Activated naive CD4-positive, alpha-beta T cell treated with anti-CD3 and anti-CD28 coated beads, Interleukin-2, amount 10 ng/mL, durations not matched to agents 7 days and 5 days (primary cell): ENCODE results near the gene LRRC36.
"Not testable (repeated sequence)": the region's sequence is repeated elsewhere in the genome, so short reads cannot be mapped to it uniquely, and the experiment has no call there.

Experiments used
- CTCF ChIA-PET: fragments of 350-600 bp; sonication (Branson Sonifier 250); formaldehyde crosslinking; loops from one replicate; lab custom pipeline; 2021; ENCODE audit warnings: antibody characterized with exemption; lab: Charles Lee
- DNase-seq: peaks from one replicate; pipeline ENCODE4 v3.0.0-alpha.2; 2020
- H3K27ac Mint-ChIP-seq: one replicate; pipeline ENCODE4 v1.8.0; 2021; ENCODE audit warnings: mild to moderate bottlenecking, moderate library complexity, mixed read lengths
- H3K27me3 Mint-ChIP-seq: one replicate; pipeline ENCODE4 v1.8.0; 2021; ENCODE audit warnings: mild to moderate bottlenecking, mixed read lengths
- H3K36me3 Mint-ChIP-seq: one replicate; pipeline ENCODE4 v1.8.0; 2021; ENCODE audit warnings: mixed read lengths
- H3K4me1 Mint-ChIP-seq: one replicate; pipeline ENCODE4 v1.8.0; 2021; ENCODE audit warnings: mixed read lengths
- H3K4me3 Mint-ChIP-seq: one replicate; pipeline ENCODE4 v1.8.0; 2021; ENCODE audit warnings: mild to moderate bottlenecking, moderate library complexity, mixed read lengths
- H3K9me3 Mint-ChIP-seq: one replicate; pipeline ENCODE4 v1.8.0; 2021; ENCODE audit warnings: mixed read lengths

Gene LRRC36

GRCh38 chr16:67345401-67345800 is 18.8 kb downstream of the LRRC36 start:
- Mint-ChIP-seq H3K4me1 (no peaks in the 10 kb centered on the region), H3K27me3 (peaks cover 8% of the 10 kb centered on the region), H3K36me3 (no peaks in the 10 kb centered on the region), H3K9me3 (no peaks in the 10 kb centered on the region), H3K27ac (no peak overlapping the region), H3K4me3 (no peak overlapping the region)
- no peak for DNase-seq
- CTCF ChIA-PET: no interaction called here

GRCh38 chr16:67346341-67346740 is 19.7 kb downstream of the LRRC36 start:
- Mint-ChIP-seq H3K4me3 (no peak overlapping the region), H3K27ac (no peak overlapping the region), H3K27me3 (peaks cover 7% of the 10 kb centered on the region), H3K4me1 (no peaks in the 10 kb centered on the region), H3K36me3 (no peaks in the 10 kb centered on the region), H3K9me3 (no peaks in the 10 kb centered on the region)
- CTCF ChIA-PET: interaction anchor here (1.1 kb wide), 1 partner anchor 10 kb away, joined by 3 read pairs; no protein-coding TSS in a partner anchor
- DNase-seq: no peak

DNA sequence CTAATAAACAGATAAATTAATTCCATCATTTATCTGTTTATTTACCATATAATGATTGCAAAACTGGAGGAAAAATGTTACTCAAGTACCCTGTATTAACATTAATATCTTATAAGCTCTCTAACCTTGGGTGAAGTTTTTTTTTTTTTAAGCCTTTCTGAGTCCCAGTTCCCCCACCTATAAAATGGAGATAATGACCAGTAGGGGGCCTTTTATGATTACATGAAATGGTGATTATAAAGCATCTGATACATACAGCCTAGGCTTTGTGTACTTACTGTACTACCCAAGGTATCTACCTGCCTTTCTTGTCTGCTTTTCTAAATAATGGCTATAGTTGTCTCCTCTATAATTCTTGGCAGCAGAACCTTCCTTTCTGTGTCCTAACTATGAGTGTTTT is 22.6 kb downstream of the LRRC36 start:
- peaks cover 7% of the 10 kb centered on the region for H3K27me3 Mint-ChIP-seq
- CTCF ChIA-PET: no interaction called here
- H3K4me1 Mint-ChIP-seq: no peaks in the 10 kb centered on the region
- no peak overlapping the region for H3K4me3 Mint-ChIP-seq
- H3K36me3 Mint-ChIP-seq: no peaks in the 10 kb centered on the region
- no peak for DNase-seq
- no peaks in the 10 kb centered on the region for H3K9me3 Mint-ChIP-seq
- H3K27ac Mint-ChIP-seq: no peak overlapping the region

DNA sequence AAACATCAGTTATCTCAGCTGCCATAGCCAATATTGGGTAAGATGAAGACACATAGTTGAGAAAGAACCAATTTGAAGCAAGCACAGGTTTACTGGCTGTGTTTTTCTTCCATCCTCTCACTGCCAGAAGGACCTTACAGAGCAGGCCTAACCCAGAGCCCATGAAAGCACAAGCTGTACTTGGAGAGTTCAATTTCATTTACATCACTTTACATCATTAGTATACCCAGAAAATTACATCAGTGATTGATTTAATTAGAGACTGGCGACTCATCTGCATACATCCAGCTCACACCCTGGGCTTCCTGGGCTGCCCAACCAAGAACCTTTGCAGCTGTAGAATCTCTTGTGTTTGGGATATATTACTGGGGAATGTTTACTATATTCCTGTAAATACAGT is 23.7 kb downstream of the LRRC36 start:
- Mint-ChIP-seq H3K27ac (no peak overlapping the region), H3K27me3 (peaks cover 6% of the 10 kb centered on the region), H3K9me3 (no peaks in the 10 kb centered on the region), H3K4me1 (no peaks in the 10 kb centered on the region), H3K36me3 (no peaks in the 10 kb centered on the region), H3K4me3 (no peak overlapping the region)
- CTCF ChIA-PET: interaction anchor here (1.1 to 1.6 kb wide), 2 partner anchors 62 to 97 kb away, joined by 3 read pairs; no protein-coding TSS in a partner anchor
- DNase-seq: no peak

DNA sequence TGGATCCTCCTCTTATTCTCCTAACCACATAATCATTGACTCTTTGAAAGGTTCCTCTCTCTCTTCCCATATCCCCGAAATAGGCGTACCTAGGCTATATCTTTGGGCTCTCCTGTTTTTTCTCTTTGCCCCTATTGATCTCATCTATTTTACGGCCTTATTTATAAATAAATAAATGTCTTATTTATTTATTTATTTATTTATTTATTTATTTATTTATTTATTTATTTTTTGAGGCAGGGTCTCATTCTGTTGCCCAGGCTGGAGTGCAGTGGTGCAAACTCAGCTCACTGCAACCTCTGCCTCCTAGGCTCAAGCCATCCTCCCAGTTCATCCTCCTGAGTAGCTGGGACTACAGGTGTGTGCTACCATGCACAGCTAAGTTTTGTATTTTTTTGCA is 25.8 kb downstream of the LRRC36 start:
- H3K27ac Mint-ChIP-seq, H3K27me3 Mint-ChIP-seq, H3K4me3 Mint-ChIP-seq, H3K36me3 Mint-ChIP-seq, H3K9me3 Mint-ChIP-seq, H3K4me1 Mint-ChIP-seq, DNase-seq: not testable (repeated sequence)
- CTCF ChIA-PET: interaction anchor here (1.3 to 1.4 kb wide), 3 partner anchors 21 to 92 kb away, joined by 3 to 4 read pairs (median 3); no protein-coding TSS in a partner anchor

GRCh38 chr16:67356396-67356795 is 29.8 kb downstream of the LRRC36 start:
- CTCF ChIA-PET: interaction anchor here (0.7 to 1.7 kb wide), 3 partner anchors 10 to 569 kb away, joined by 3 to 4 read pairs (median 3); no protein-coding TSS in a partner anchor
- H3K4me1 Mint-ChIP-seq: no peaks in the 10 kb centered on the region
- no peak overlapping the region for H3K4me3 Mint-ChIP-seq
- H3K36me3 Mint-ChIP-seq: no peaks in the 10 kb centered on the region
- no peak for DNase-seq
- H3K9me3 Mint-ChIP-seq: no peaks in the 10 kb centered on the region
- H3K27me3 Mint-ChIP-seq: peaks cover 19% of the 10 kb centered on the region
- H3K27ac Mint-ChIP-seq: no peak overlapping the region

DNA sequence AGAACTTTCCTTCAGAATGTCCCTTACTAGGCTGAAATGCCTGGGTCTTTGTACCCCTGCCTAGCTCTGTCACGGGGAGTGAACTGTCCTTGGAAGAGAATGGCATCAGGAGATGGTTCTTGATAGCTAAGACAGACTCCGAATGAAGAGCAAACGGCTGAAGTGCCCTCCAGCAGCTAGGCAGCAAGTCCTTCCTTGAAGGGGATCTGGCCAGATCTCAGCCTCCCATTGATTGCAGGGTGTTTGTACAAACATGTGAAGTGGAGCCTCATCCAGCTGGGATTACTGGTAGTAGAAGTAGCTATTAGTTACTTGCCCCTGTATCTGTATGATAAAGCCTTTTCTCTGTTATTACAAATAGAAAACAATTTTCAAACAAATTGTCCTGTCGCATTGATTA is 30.9 kb downstream of the LRRC36 start:
- DNase-seq: no peak
- H3K27ac Mint-ChIP-seq: no peak overlapping the region
- CTCF ChIA-PET: no interaction called here
- H3K36me3 Mint-ChIP-seq: no peaks in the 10 kb centered on the region
- no peaks in the 10 kb centered on the region for H3K9me3 Mint-ChIP-seq
- H3K4me1 Mint-ChIP-seq: no peaks in the 10 kb centered on the region
- peaks cover 19% of the 10 kb centered on the region for H3K27me3 Mint-ChIP-seq
- no peak overlapping the region for H3K4me3 Mint-ChIP-seq

- CTCF ChIA-PET, H3K36me3 Mint-ChIP-seq, H3K27ac Mint-ChIP-seq: not testable (repeated sequence)
These were observed 33.1 kb downstream of the LRRC36 start for GRCh38 chr16:67359540-67360269.

GRCh38 chr16:67361038-67361437 is 34.4 kb downstream of the LRRC36 start:
- CTCF ChIA-PET: no interaction called here

More at GRCh38 chr16:67359540-67360269, 33.1 kb downstream of the LRRC36 start:
- peaks cover 19% of the 10 kb centered on the region for H3K27me3 Mint-ChIP-seq
- H3K4me3 Mint-ChIP-seq, H3K9me3 Mint-ChIP-seq, DNase-seq, H3K4me1 Mint-ChIP-seq: not testable (repeated sequence)

DNA sequence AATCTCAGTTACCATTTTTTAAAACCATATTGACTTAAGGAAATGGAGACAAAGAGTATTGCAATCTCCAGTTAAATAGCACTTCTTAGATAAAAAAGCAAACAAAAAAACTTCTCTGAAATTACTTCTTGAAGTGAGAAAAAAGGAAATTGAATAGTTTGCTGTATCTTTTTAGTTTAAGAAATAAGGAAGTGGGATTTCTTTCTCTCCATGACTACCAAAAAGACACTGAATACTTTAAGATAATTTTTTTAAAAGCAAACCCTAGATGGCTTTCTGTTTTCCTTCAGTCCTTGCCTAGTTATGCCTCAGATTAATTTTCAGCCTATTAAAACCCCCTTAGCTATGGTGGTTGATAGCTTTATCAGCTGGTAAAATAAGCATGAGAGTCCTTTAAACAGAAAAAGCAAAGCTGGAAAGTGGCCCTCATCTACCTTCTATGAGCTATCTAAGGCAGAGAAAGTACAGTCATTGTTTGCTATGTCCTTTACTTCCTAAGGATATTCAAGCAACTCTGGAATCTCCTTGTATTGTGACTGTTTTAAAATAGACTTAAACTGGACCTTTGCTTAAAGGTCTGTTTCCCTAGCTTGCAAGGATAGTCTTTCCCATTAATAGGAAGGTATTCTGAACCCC is 38.1 kb downstream of the LRRC36 start:
- H3K27ac Mint-ChIP-seq: no peak overlapping the region
- H3K36me3 Mint-ChIP-seq: no peaks in the 10 kb centered on the region
- CTCF ChIA-PET: interaction anchor here (0.6 kb wide), 1 partner anchor 230 kb away, joined by 3 read pairs; no protein-coding TSS in a partner anchor
- peaks cover 11% of the 10 kb centered on the region for H3K27me3 Mint-ChIP-seq
- peaks cover 8% of the 10 kb centered on the region for H3K4me1 Mint-ChIP-seq
- H3K4me3 Mint-ChIP-seq: no peak overlapping the region
- no peaks in the 10 kb centered on the region for H3K9me3 Mint-ChIP-seq
- no peak for DNase-seq

More at GRCh38 chr16:67361038-67361437, 34.4 kb downstream of the LRRC36 start:
- Mint-ChIP-seq H3K9me3 (no peaks in the 10 kb centered on the region), H3K27ac (no peak overlapping the region), H3K27me3 (peaks cover 15% of the 10 kb centered on the region), H3K4me3 (no peak overlapping the region), H3K4me1 (peaks cover 8% of the 10 kb centered on the region), H3K36me3 (no peaks in the 10 kb centered on the region)
- DNase-seq: no peak

DNA sequence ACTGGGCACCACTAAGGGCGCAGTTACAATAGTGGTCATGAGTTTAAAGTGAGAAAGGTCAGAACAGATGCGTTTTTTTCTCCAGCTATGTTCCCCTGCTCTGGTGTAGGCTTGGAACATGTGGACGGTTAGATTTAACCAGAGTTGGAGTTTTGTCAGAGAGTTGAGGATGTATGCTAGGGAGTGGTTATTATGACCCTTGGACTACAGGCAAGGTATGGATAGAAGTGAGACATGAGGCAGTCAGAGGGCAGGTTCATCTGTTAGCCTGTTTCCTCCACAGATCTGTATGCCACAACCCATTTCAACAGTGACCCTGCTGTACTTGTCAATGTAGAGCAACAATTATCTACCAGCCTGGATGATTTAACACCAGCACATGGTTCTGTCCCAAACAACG is 44.0 kb downstream of the LRRC36 start:
- Mint-ChIP-seq H3K4me3 (no peak overlapping the region), H3K9me3 (no peaks in the 10 kb centered on the region), H3K36me3 (no peaks in the 10 kb centered on the region), H3K27me3 (peaks cover 5% of the 10 kb centered on the region), H3K27ac (no peak overlapping the region), H3K4me1 (peaks cover 2% of the 10 kb centered on the region)
- DNase-seq: no peak
- CTCF ChIA-PET: interaction anchor here (1.7 kb wide), 1 partner anchor 10 kb away, joined by 4 read pairs; no protein-coding TSS in a partner anchor

DNA sequence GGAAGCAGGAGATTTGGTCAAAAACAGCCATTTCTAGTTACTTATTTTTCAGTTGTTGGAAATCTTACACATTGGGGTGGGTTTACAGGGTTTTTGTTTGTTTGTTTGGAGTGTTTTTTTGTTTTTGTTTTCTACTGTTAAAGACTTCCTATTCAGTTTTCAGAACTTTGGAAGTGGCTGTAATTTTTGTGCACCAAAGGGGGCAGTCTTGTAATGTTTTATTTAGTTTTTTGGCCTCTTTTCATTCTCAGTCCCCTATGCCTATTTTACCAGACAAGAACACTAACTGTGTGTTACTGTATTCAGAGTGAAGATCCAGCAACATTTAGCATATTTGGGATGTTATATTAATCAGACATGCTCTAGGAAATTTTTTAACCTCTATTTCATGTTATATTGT is 46.0 kb downstream of the LRRC36 start:
- CTCF ChIA-PET: interaction anchor here (0.6 to 2.8 kb wide), 4 partner anchors 29 to 406 kb away, joined by 3 to 18 read pairs (median 4); no protein-coding TSS in a partner anchor

GRCh38 chr16:67376012-67376411 is 49.4 kb downstream of the LRRC36 start:
- H3K9me3 Mint-ChIP-seq, H3K36me3 Mint-ChIP-seq, H3K4me3 Mint-ChIP-seq, CTCF ChIA-PET, DNase-seq, H3K4me1 Mint-ChIP-seq, H3K27ac Mint-ChIP-seq: not testable (repeated sequence)
- H3K27me3 Mint-ChIP-seq: peaks cover 17% of the 10 kb centered on the region

More for the DNA sequence above, 46.0 kb downstream of the LRRC36 start:
- peaks cover 17% of the 10 kb centered on the region for H3K27me3 Mint-ChIP-seq
- H3K4me3 Mint-ChIP-seq: no peak overlapping the region
- no peak overlapping the region for H3K27ac Mint-ChIP-seq
- no peaks in the 10 kb centered on the region for H3K4me1 Mint-ChIP-seq
- no peaks in the 10 kb centered on the region for H3K36me3 Mint-ChIP-seq
- H3K9me3 Mint-ChIP-seq: no peaks in the 10 kb centered on the region
- DNase-seq: no peak

- Mint-ChIP-seq H3K36me3 (no peaks in the 10 kb centered on the region), H3K9me3 (no peaks in the 10 kb centered on the region), H3K27ac (no peak overlapping the region), H3K27me3 (peaks cover 29% of the 10 kb centered on the region), H3K4me3 (no peak overlapping the region), H3K4me1 (no peaks in the 10 kb centered on the region)
- DNase-seq: no peak
- CTCF ChIA-PET: no interaction called here
These were observed 52.0 kb downstream of the LRRC36 start for GRCh38 chr16:67378642-67379041.
